ENCODE measurements around the gene AHCYL2. TPM values are rescaled to one million over a fixed set of nuclear protein-coding genes. Genes with fewer than 3 reads are reported as not detected.

The AHCYL2 gene
- total and polyA plus RNA-seq, 7 donors, result 4.4 to 39.2 (median 24.8) TPM

DNA sequence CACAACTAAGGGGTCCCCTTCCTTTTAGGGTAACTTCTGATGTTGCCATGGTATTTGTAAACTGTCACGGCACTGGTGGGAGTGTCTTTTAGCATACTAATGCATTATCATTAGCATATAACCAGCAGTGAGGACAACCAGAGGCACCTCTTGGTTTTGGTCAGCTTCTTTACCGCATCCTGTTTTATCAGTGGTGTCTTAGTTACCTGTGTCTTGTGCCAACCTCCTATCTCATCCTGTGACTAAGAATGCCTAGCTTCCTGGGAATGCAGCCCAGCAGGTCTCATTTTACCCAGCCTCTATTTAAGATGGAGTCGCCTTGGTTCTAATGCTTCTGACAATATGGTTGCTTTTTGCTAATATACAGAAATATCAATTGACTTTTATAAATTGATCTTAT, 54.9 kb downstream of the AHCYL2 start:
- Histone ChIP-seq H3K9me3 (no peaks in the 10 kb centered on the region), H3K27ac (no peak overlapping the region), H3K36me3 (ENCODE audit: insufficient read depth in 1 of 2, low read depth in 1 of 2) (no peaks in the 10 kb centered on the region), H3K27me3 (ENCODE audit: insufficient read depth in 3 of 3, low read length in 2 of 3) (no peaks in the 10 kb centered on the region), H3K4me1 (peaks cover 13% of the 10 kb centered on the region), H3K4me3 (no peak overlapping the region)
- no peak for DNase-seq
- TF ChIP-seq, protein P1, sequence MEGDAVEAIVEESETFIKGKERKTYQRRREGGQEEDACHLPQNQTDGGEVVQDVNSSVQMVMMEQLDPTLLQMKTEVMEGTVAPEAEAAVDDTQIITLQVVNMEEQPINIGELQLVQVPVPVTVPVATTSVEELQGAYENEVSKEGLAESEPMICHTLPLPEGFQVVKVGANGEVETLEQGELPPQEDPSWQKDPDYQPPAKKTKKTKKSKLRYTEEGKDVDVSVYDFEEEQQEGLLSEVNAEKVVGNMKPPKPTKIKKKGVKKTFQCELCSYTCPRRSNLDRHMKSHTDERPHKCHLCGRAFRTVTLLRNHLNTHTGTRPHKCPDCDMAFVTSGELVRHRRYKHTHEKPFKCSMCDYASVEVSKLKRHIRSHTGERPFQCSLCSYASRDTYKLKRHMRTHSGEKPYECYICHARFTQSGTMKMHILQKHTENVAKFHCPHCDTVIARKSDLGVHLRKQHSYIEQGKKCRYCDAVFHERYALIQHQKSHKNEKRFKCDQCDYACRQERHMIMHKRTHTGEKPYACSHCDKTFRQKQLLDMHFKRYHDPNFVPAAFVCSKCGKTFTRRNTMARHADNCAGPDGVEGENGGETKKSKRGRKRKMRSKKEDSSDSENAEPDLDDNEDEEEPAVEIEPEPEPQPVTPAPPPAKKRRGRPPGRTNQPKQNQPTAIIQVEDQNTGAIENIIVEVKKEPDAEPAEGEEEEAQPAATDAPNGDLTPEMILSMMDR (IDR thresholded peaks at IDR 0.05), result no peak
- 56 to 80% (median 61%) methylated on average over 3 of the region's 3 CpGs for WGBS, 3 donors
- intact Hi-C loops (cut with DNase I), result no loop called here
- ATAC-seq, result peak in 2 of 4 donors; percentile 28 to 31

- TF ChIP-seq, protein P1 (IDR thresholded peaks at IDR 0.05), result no peak
- Histone ChIP-seq H3K27ac (no peak overlapping the region), H3K27me3 (ENCODE audit: insufficient read depth in 3 of 3, low read length in 2 of 3) (no peaks in the 10 kb centered on the region), H3K9me3 (no peaks in the 10 kb centered on the region), H3K4me3 (no peak overlapping the region), H3K36me3 (ENCODE audit: insufficient read depth in 1 of 2, low read depth in 1 of 2) (no peaks in the 10 kb centered on the region), H3K4me1 (peaks cover 13% of the 10 kb centered on the region)
- WGBS, 3 donors, result 88 to 100% (median 97%) methylated on average over 1 of the region's 1 CpG
- no peak for ATAC-seq
- no peak for DNase-seq
- intact Hi-C loops (cut with DNase I), result no loop called here
Observed at GRCh38 chr7:129281163-129281562, 56.3 kb downstream of the AHCYL2 start.

DNA sequence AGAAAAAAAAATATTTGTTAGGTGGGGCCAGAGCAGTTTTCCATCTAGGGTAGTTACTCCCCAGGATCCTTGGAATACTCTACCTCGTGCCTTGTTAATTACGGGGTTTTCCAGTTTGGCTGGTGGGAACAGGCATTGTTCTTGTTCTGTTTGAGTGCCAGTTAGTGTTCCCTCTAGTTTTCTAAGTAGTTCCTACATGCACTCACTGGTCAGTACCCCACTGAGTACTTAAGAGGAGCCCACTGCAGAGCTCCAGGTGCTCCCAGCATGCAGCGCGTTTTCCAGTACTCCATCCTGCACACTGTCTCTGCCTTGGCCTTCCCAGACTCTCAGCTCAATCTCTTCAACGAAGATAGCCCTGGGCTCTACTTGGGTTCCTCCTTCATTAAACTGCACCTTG, 58.0 kb downstream of the AHCYL2 start:
- no peak overlapping the region for H3K27ac ChIP-seq
- 88 to 91% (median 89%) methylated on average over 5 of the region's 5 CpGs for WGBS, 3 donors
- no peak overlapping the region for H3K4me3 ChIP-seq
- H3K36me3 ChIP-seq (ENCODE audit: insufficient read depth in 1 of 2, low read depth in 1 of 2), result no peaks in the 10 kb centered on the region
- H3K27me3 ChIP-seq (ENCODE audit: insufficient read depth in 3 of 3, low read length in 2 of 3), result no peaks in the 10 kb centered on the region
- intact Hi-C loops (cut with DNase I), result no loop called here
- ATAC-seq, result no peak
- no peaks in the 10 kb centered on the region for H3K9me3 ChIP-seq
- no peak for DNase-seq
- TF ChIP-seq, protein P1 (IDR thresholded peaks at IDR 0.05), result no peak
- peaks cover 13% of the 10 kb centered on the region for H3K4me1 ChIP-seq

- 81 to 91% (median 84%) methylated on average over 4 of the region's 4 CpGs for whole genome bisulfite sequencing, 3 donors
- Histone ChIP-seq H3K4me1 (peaks cover 13% of the 10 kb centered on the region), H3K9me3 (no peaks in the 10 kb centered on the region), H3K4me3 (no peak overlapping the region), H3K27ac (no peak overlapping the region), H3K36me3 (ENCODE audit: insufficient read depth in 1 of 2, low read depth in 1 of 2) (no peaks in the 10 kb centered on the region), H3K27me3 (ENCODE audit: insufficient read depth in 3 of 3, low read length in 2 of 3) (no peaks in the 10 kb centered on the region)
- intact Hi-C loops (cut with DNase I), result no loop called here
- no peak for ATAC-seq
- no peak for DNase-seq
- TF ChIP-seq, protein P1 (IDR thresholded peaks at IDR 0.05), result no peak
Observed at GRCh38 chr7:129283936-129284335, 59.1 kb downstream of the AHCYL2 start.

DNA sequence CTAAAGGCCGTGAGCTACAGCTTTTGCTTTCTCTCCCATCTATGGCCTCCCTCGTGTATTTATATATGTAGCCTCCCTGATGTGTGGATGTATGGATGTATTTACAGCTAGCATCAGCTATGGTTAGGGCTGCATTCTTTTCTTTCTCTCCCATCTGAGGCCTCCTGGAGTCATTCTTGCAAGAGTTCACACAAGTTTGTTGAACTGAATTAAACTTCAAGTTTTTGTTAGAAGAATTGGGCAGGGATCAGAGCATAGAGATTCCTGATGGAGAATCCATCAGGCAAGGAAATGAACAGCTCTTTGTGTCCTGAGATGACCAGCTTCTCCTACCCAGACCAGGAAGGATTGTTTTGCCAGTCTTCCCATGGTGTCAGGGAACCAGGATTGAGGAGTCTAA, 60.3 kb downstream of the AHCYL2 start:
- TF ChIP-seq, protein P1 (IDR thresholded peaks at IDR 0.05), result no peak
- 77 to 82% (median 79%) methylated on average over 2 of the region's 2 CpGs for WGBS, 3 donors
- ATAC-seq, result no peak

More for the DNA sequence above, 60.3 kb downstream of the AHCYL2 start:
- intact Hi-C loops (cut with DNase I), result no loop called here
- H3K4me1 ChIP-seq, result peaks cover 8% of the 10 kb centered on the region
- DNase-seq, result no peak
- no peak overlapping the region for H3K27ac ChIP-seq
- H3K4me3 ChIP-seq, result no peak overlapping the region
- H3K27me3 ChIP-seq (ENCODE audit: insufficient read depth in 3 of 3, low read length in 2 of 3), result no peaks in the 10 kb centered on the region
- no peaks in the 10 kb centered on the region for H3K9me3 ChIP-seq
- no peaks in the 10 kb centered on the region for H3K36me3 ChIP-seq (ENCODE audit: insufficient read depth in 1 of 2, low read depth in 1 of 2)
